ENCODE results near the gene OR52A1. TPM values are rescaled to one million over a fixed set of nuclear protein-coding genes. Genes with fewer than 3 reads are reported as not detected.

The OR52A1 gene
- total and polyA plus RNA-seq, 2 donors (not counting 3 experiments of a cell fraction or from before 2014, with no cell fraction given), result not detected

DNA sequence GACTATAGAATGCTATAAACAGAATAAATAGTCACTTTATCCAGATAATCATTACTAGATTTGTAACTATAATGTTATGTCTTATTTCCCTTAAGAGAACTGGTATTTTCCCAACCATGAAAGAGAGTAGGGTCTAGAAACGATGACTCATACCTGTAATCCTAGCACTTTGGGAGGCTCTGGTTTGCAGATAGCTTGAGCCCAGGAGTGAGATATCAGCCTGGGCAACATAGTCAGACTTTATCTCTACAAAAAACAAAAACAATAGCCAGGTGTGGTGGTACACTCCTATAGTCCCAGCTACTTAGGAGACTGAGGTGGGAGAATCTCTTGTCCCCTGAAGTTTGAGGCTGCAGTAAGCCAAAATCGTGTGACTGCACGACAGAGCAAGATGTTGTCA lies 47.3 kb downstream of the OR52A1 start:
- Histone ChIP-seq H3K4me3 (replicated peaks in 1 of 3; ENCODE audit: insufficient read depth in 1 of 3, low read depth in 1 of 3, low read length in 3 of 3) (no peak overlapping the region), H3K4me2 (ENCODE audit: insufficient read depth, low read length) (no peak overlapping the region), H3K27ac (ENCODE audit: insufficient read depth, low read depth, low read length) (no peak overlapping the region), H3K4me1 (ENCODE audit: control insufficient read depth, extremely low read depth, insufficient read depth, low read length) (no peaks in the 10 kb centered on the region), H3K9me3 (replicated peaks; ENCODE audit: control insufficient read depth, insufficient read depth, low read length) (no peaks in the 10 kb centered on the region), H3K36me3 (ENCODE audit: control insufficient read depth in 2 of 2, extremely low read depth in 1 of 2, insufficient read depth in 2 of 2, low read length in 2 of 2) (no peaks in the 10 kb centered on the region), H3K9me1 (replicated peaks; ENCODE audit: control insufficient read depth, extremely low read depth, insufficient read depth, low read length) (no peaks in the 10 kb centered on the region), H3K9ac (replicated peaks; ENCODE audit: extremely low read depth, insufficient read depth, low read length) (no peak overlapping the region), H4K20me1 (replicated peaks; ENCODE audit: control insufficient read depth, extremely low read depth, insufficient read depth, low read length) (no peaks in the 10 kb centered on the region), H3K27me3 (ENCODE audit: control insufficient read depth in 2 of 2, insufficient read depth in 2 of 2, low read length in 2 of 2) (no peaks in the 10 kb centered on the region), H3K79me2 (ENCODE audit: control insufficient read depth, insufficient read depth, low read length) (no peaks in the 10 kb centered on the region), H2AFZ (ENCODE audit: low read depth, low read length) (no peak overlapping the region)
- DNase-seq (ENCODE audit: low read depth, low spot score), result no peak
- intact Hi-C loops (cut with micrococcal nuclease), result no loop called here
- POLR2A ChIA-PET, result no interaction called here
- FAIRE-seq, result no peak
- no TSS peak for BruUV-seq (replicated peaks)
- dilution Hi-C loops (cut with MboI; ENCODE audit: extremely low pct_ligation_motif_present, low sequenced_read_pairs), result no loop called here
- CTCF ChIA-PET, result no interaction called here
- TF ChIP-seq MYC (IDR thresholded peaks at IDR 0.05; ENCODE audit: low read depth, low read length), result no peak
- no peak for TF ChIP-seq GATA2 (IDR thresholded peaks at IDR 0.05; ENCODE audit: insufficient read depth, insufficient read length, low read depth, low read length)
- TF ChIP-seq POLR2A (IDR thresholded peaks at IDR 0.05; ENCODE audit: low read depth, low read length), result no peak
- no peak for TF ChIP-seq EZH2 (IDR thresholded peaks at IDR 0.05; ENCODE audit: borderline replicate concordance, low read depth, low read length, severe bottlenecking)
- TF ChIP-seq POLR2AphosphoS5 (IDR thresholded peaks at IDR 0.05; ENCODE audit: insufficient read depth, low read depth, low read length), result no peak
- TF ChIP-seq JUN (IDR thresholded peaks at IDR 0.05; ENCODE audit: borderline replicate concordance, insufficient read depth, insufficient read length, low read depth), result no peak
- TF ChIP-seq, protein P1, sequence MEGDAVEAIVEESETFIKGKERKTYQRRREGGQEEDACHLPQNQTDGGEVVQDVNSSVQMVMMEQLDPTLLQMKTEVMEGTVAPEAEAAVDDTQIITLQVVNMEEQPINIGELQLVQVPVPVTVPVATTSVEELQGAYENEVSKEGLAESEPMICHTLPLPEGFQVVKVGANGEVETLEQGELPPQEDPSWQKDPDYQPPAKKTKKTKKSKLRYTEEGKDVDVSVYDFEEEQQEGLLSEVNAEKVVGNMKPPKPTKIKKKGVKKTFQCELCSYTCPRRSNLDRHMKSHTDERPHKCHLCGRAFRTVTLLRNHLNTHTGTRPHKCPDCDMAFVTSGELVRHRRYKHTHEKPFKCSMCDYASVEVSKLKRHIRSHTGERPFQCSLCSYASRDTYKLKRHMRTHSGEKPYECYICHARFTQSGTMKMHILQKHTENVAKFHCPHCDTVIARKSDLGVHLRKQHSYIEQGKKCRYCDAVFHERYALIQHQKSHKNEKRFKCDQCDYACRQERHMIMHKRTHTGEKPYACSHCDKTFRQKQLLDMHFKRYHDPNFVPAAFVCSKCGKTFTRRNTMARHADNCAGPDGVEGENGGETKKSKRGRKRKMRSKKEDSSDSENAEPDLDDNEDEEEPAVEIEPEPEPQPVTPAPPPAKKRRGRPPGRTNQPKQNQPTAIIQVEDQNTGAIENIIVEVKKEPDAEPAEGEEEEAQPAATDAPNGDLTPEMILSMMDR (IDR thresholded peaks at IDR 0.05; ENCODE audit: extremely low read depth in 1 of 2, insufficient read depth in 1 of 2, low read depth in 1 of 2, low read length in 2 of 2), result no peak
- no peak for TF ChIP-seq FOS (IDR thresholded peaks at IDR 0.05; ENCODE audit: borderline replicate concordance, insufficient read depth, low read length)
- TF ChIP-seq, protein P2, sequence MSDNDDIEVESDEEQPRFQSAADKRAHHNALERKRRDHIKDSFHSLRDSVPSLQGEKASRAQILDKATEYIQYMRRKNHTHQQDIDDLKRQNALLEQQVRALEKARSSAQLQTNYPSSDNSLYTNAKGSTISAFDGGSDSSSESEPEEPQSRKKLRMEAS (IDR thresholded peaks at IDR 0.05; ENCODE audit: insufficient read depth, insufficient read length), result no peak

All from endothelial cell of umbilical vein (primary cell).